ENCODE results near the gene KDM4B.

Gene KDM4B

DNA sequence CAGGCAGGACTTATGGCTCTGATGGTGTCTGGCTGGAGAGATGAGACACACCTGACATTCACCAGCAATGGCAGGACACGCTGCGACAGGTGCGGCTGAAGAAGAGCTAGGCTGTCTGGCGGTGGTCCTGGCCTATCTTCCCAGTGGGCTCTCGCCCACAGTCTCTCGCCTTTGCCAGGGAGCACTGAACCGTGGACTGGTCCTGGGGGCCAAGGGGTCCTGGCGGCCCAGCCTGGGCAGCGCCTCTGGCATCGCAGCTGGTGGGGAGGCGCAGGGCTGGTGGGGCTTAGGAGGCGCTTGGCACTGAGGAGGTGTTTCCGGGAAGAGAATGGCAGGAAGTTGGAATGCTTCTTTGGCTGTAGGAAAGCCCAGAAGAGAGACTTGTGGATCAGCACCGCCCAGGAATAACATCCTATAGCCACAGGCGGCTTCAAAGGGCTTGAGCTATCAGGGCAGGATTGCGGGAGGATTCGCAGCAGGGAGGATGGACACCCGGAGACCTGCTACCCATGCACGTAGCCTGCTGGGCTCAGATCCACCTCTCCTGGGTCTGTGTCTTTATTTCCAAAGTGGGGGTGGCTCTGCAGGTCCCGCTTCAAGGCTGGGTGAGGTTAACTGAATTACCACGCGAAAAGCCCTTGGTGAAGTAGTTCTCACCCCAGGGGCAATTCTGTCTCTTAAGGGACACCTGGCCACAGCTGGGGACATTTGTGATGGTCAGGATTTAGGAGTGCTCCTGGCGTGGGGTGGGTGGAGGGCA, 14.6 kb downstream of the KDM4B start:
- TF ChIP-seq, protein P1, sequence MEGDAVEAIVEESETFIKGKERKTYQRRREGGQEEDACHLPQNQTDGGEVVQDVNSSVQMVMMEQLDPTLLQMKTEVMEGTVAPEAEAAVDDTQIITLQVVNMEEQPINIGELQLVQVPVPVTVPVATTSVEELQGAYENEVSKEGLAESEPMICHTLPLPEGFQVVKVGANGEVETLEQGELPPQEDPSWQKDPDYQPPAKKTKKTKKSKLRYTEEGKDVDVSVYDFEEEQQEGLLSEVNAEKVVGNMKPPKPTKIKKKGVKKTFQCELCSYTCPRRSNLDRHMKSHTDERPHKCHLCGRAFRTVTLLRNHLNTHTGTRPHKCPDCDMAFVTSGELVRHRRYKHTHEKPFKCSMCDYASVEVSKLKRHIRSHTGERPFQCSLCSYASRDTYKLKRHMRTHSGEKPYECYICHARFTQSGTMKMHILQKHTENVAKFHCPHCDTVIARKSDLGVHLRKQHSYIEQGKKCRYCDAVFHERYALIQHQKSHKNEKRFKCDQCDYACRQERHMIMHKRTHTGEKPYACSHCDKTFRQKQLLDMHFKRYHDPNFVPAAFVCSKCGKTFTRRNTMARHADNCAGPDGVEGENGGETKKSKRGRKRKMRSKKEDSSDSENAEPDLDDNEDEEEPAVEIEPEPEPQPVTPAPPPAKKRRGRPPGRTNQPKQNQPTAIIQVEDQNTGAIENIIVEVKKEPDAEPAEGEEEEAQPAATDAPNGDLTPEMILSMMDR (IDR thresholded peaks at IDR 0.05): no peak
- Histone ChIP-seq H3K27ac (no peak overlapping the region), H3K4me3 (no peak overlapping the region)
- no peak for DNase-seq (ENCODE audit: low spot score)

DNA sequence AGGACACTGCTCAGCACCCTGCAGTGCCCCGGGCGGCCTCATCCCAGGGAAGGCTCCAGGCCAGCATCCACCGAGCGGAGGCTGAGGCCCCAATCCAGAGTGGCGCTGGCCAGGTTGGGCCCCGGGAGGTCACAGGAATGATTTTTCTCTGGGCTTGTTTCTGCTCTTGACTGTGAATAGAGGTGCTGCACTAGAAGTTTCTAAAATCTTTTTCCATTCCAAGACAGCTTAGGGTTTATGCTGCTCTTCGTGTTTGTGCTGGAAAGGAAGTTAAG, 15.1 kb downstream of the KDM4B start:
- H3K27ac ChIP-seq: no peak overlapping the region
- TF ChIP-seq, protein P1 (IDR thresholded peaks at IDR 0.05): no peak
- no peak for DNase-seq (ENCODE audit: low spot score)
- no peak overlapping the region for H3K4me3 ChIP-seq

DNA sequence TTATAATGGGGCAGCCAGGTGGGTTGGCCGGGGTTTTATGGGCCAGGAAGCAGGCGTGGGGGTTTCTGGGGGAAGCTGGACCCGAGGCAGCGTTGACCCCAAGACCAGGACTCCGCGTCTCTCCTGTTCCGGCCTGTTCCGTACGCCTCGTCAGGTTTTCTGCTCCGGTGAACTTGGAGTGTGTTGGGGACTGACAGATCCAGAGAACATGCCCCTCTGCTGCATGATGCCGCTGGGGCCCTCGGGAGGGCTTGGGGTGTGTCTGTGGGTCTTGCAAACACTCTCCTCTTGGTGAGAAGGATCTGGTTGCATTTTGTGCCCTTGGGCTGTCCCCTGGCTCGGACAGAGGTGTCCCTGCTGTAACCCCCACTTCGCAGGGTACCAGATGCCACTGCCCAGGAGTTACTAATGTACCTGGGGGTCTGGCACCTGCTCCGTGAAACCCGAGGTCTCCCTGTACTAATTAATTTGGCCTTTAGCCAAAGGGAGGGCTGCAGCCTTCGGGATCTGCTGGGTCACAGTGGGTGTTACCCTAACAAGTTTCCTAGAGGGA, 15.6 kb downstream of the KDM4B start:
- no peak overlapping the region for H3K4me3 ChIP-seq
- no peak for DNase-seq (ENCODE audit: low spot score)
- TF ChIP-seq, protein P1 (IDR thresholded peaks at IDR 0.05): no peak
- H3K27ac ChIP-seq: no peak overlapping the region

DNA sequence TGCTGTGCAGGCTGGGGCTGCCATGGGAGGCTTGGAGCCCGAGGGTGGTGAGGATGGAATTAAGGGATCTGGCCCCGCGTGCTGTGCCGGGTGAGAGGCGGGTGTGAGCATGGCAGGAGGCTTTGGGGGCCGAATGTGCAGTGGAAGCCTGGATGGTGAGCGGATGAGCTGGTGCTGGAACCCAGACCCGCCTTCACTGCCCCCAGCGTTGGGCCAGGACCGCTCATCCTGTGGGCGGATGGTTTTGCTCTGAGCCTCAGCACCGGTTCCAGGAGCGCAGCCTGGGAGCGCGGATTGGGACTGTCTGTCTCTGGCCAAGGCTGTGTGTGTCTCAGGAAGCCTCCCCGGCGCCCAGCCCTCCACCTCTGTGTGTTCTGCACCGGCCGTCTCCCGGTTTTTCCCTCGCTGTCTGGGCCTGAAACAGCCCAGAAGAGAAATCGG, 16.7 kb downstream of the KDM4B start:
- TF ChIP-seq, protein P1 (IDR thresholded peaks at IDR 0.05): no peak
- Histone ChIP-seq H3K4me3 (no peak overlapping the region), H3K27ac (no peak overlapping the region)
- DNase-seq (ENCODE audit: low spot score): no peak

DNA sequence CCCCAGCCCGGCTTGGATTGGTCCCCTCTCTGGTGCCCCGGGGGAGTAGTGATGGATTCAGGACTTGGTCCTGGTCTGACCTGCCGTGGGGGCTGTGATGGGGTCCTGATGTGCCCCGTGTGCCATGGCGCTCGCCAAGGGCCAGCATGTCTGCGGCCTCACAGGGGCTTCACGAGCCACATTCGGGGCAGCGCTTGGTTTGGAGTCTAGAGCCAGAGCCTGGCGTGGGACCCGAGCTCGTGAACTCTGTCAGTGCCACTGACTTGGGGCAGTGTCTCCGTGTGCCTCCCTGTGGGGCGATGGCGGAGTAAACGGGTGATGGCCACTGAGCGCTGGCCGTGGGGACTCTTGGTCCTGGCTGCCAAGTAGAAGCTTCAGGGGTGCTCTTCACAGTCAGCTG, 17.1 kb downstream of the KDM4B start:
- Histone ChIP-seq H3K27ac (no peak overlapping the region), H3K4me3 (no peak overlapping the region)
- no peak for DNase-seq (ENCODE audit: low spot score)
- TF ChIP-seq, protein P1 (IDR thresholded peaks at IDR 0.05): no peak

DNA sequence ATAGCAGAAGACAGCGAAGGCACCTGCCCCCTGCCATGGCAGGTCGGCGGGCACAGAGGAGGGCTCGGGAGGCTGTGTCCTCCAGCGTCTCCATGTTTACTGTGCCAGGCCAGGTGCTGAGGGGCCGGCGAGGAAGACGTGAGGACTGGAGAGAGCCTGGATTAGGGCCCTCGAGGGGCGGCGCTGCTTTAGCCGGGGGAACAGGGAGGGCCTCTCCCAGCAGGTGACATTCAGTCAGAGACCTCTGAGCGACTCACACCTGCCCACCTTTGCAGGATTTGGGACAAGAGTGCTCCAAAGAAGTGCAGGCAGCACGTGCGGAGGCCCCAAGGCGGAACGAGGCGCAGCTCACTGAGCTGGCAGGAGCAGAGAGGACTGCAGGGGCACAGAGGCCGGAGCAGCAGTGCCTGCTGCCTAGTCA, 17.6 kb downstream of the KDM4B start:
- Histone ChIP-seq H3K27ac (no peak overlapping the region), H3K4me3 (no peak overlapping the region)
- TF ChIP-seq, protein P1 (IDR thresholded peaks at IDR 0.05): no peak
- DNase-seq (ENCODE audit: low spot score): no peak

DNA sequence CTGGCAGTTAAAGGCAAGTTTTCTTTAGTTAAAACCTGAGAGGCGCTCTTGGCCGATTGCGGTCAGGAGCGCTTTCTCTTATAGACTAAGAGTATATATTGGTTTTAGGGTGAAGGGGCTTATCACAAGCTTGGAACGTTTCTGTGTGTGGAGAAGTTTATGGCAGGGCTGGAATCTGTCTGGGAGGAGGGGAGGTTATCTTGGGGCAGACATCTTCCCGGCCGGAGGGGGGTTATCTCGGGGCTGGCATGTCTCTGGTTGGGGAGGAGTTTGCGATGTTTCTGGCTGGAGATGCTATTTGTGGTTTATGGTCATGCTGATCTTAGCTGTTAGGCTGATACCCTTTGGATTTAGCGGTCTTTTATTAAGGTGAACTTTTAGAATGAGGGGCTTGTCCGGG, 18.3 kb downstream of the KDM4B start:
- TF ChIP-seq, protein P1 (IDR thresholded peaks at IDR 0.05): no peak
- Histone ChIP-seq H3K4me3 (no peak overlapping the region), H3K27ac (no peak overlapping the region)
- no peak for DNase-seq (ENCODE audit: low spot score)
